ENCODE measurements around the gene FKBP8. TPM values are rescaled to one million over a fixed set of nuclear protein-coding genes. Genes with fewer than 3 reads are reported as not detected.

The FKBP8 gene
- total and polyA plus RNA-seq, 8 donors = 87.8 to 819 (median 223) TPM

GRCh38 chr19:18577365-18577914 lies 34.1 kb upstream of the FKBP8 start:
- Histone ChIP-seq H3K27me3 (no peaks in the 10 kb centered on the region), H3K4me3 (no peak overlapping the region), H3K4me1 (peaks cover 12 to 19% (median 16%) of the 10 kb centered on the region in 4 donors), H3K36me3 (peaks cover 40 to 56% (median 53%) of the 10 kb centered on the region in 4 donors), H3K9me3 (no peaks in the 10 kb centered on the region), H3K27ac (no peak overlapping the region)
- TF ChIP-seq EP300 (IDR thresholded peaks at IDR 0.05) (no peak), POLR2AphosphoS5 (IDR thresholded peaks at IDR 0.05) (no peak), POLR2A (IDR thresholded peaks at IDR 0.05) (no peak), CTCF (IDR thresholded peaks at IDR 0.05) (no peak)
- DNase-seq = no peak
- intact Hi-C loops (cut with DNase I; ENCODE audit: low total_unique reads) = no loop called here
- 84 to 88% (median 86%) methylated on average over 21 of the region's 21 CpGs for WGBS, 5 donors

GRCh38 chr19:18576383-18576782 lies 33.0 kb upstream of the FKBP8 start:
- DNase-seq = no peak

DNA sequence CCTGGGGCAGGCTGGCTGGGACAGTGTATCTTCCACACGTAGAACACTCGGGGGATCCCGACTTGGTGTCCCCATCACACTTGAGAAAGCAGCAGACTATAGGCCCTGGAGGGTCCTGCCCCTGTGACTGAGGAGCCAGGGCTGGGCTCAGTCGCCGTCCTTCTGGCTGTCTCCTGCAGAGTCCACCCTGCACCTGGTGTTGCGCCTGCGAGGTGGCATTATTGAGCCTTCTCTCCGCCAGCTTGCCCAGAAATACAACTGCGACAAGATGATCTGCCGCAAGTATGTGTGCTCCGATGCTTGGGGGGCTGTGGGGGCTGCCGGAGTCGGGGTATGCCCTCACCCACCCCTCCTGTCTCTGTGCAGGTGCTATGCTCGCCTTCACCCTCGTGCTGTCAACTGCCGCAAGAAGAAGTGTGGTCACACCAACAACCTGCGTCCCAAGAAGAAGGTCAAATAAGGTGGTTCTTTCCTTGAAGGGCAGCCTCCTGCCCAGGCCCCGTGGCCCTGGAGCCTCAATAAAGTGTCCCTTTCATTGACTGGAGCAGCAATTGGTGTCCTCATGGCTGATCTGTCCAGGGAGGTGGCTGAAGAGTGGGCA lies 31.4 kb upstream of the FKBP8 start:
- H3K9me3 ChIP-seq = no peaks in the 10 kb centered on the region
- H3K27me3 ChIP-seq = no peaks in the 10 kb centered on the region
- H3K36me3 ChIP-seq = peaks cover 40 to 56% (median 53%) of the 10 kb centered on the region in 4 donors
- no peak for DNase-seq
- 93 to 95% (median 94%) methylated on average over 18 of the region's 18 CpGs for WGBS, 5 donors
- no peak overlapping the region for H3K27ac ChIP-seq
- H3K4me3 ChIP-seq = no peak overlapping the region
- H3K4me1 ChIP-seq = peaks cover 15 to 31% (median 26%) of the 10 kb centered on the region in 4 donors
- TF ChIP-seq EP300 (IDR thresholded peaks at IDR 0.05) (no peak), CTCF (IDR thresholded peaks at IDR 0.05) (no peak), POLR2A (IDR thresholded peaks at IDR 0.05) (no peak), POLR2AphosphoS5 (IDR thresholded peaks at IDR 0.05) (no peak)
- intact Hi-C loops (cut with DNase I; ENCODE audit: low total_unique reads) = no loop called here

More at GRCh38 chr19:18576383-18576782, 33.0 kb upstream of the FKBP8 start:
- intact Hi-C loops (cut with DNase I; ENCODE audit: low total_unique reads) = no loop called here
- WGBS, 5 donors = 85 to 95% (median 94%) methylated on average over 7 to 8 of the region's 8 CpGs
- no peaks in the 10 kb centered on the region for H3K27me3 ChIP-seq
- peaks cover 40 to 56% (median 53%) of the 10 kb centered on the region in 4 donors for H3K36me3 ChIP-seq
- no peak overlapping the region for H3K4me3 ChIP-seq
- H3K4me1 ChIP-seq = peaks cover 15 to 23% (median 20%) of the 10 kb centered on the region in 4 donors
- TF ChIP-seq POLR2A (IDR thresholded peaks at IDR 0.05) (no peak), CTCF (IDR thresholded peaks at IDR 0.05) (no peak), EP300 (IDR thresholded peaks at IDR 0.05) (no peak), POLR2AphosphoS5 (IDR thresholded peaks at IDR 0.05) (no peak)
- no peak overlapping the region for H3K27ac ChIP-seq
- no peaks in the 10 kb centered on the region for H3K9me3 ChIP-seq

DNA sequence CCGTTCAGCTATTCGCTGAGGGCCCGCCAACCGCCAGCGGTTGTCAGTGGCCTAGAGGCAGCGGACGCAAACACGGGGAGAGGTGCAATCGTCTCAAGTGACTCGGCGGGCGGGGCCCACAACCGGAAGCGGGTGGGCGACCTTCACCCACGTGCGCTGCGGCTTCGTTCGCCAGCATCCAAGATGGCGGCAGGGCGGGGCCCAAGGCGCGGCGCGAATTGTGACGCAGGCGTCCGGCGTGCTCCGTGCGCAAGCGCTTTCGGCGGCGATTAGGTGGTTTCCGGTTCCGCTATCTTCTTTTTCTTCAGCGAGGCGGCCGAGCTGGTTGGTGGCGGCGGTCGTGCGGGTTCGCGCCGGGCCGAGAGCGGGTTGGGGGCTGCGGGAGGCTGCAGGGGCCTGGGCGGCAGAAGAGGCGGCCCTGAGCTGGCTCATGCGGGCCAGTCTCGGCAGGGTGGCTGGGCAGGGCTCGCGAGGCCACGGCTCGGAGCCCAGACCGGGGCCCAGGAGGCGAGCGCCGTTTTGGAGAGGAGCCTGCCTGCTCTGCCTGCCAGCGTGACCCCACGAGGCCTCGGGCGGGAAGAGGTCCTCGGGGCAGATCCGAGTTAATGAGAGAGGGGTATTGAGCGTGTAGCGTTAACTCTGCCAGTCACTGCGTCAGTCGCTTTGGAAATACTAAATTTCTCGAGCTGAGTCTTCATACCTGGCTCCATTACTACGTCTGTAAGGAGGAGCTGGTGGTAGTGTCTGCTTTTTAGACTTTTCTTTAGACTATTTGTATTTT lies 28.4 kb upstream of the FKBP8 start, which contains the start of gene UBA52:
Gene UBA52, plus strand, starts transcription at position 294 of the 781 bp plus-strand sequence. CDS start 1,444 bp downstream, outside the sequence.
- Histone ChIP-seq H3K27ac (peak within 1 kb of the TSS; percentile 91 to 98 (median 93)), H3K4me3 (peak within 1 kb of the TSS; percentile 77 to 94 (median 86)), H3K27me3 (no peaks in the 10 kb centered on the region), H3K4me1 (peaks cover 15 to 31% (median 26%) of the 10 kb centered on the region in 4 donors), H3K36me3 (peaks cover 58 to 71% (median 67%) of the 10 kb centered on the region in 4 donors), H3K9me3 (no peaks in the 10 kb centered on the region)
- intact Hi-C loops (cut with DNase I; ENCODE audit: low total_unique reads) = no loop called here
- WGBS, 5 donors = 0 to 1% (median 0%) methylated on average over 32 to 75 of the region's 75 CpGs
- TF ChIP-seq POLR2AphosphoS5 (IDR thresholded peaks at IDR 0.05) (peak; percentile 87 to 98 (median 95)), EP300 (IDR thresholded peaks at IDR 0.05) (no peak), POLR2A (IDR thresholded peaks at IDR 0.05) (peak in 2 of 4 donors; percentile 50 to 67), CTCF (IDR thresholded peaks at IDR 0.05) (no peak)
- peak; percentile 99 to 100 for DNase-seq
